Neuronal stem cell (in vitro differentiated cells): ENCODE data around the gene CPA4.

Source experiments
- DNase-seq: peaks from one replicate; pipeline ENCODE4 v3.0.0-alpha.2; 2013; ENCODE audit warnings: low spot score
- H2AFZ ChIP-seq: one replicate; pipeline ENCODE4 v1.6.1; 2013; ENCODE audit warnings: mild to moderate bottlenecking, low read length, inconsistent platforms
- H2AK5ac ChIP-seq: 2 replicates; pipeline ENCODE4 v1.6.1; 2013; ENCODE audit warnings: low read depth, mild to moderate bottlenecking, inconsistent platforms, low read length, moderate library complexity, mixed read lengths
- H2BK120ac ChIP-seq: 2 replicates; pipeline ENCODE4 v1.6.1; 2013; ENCODE audit warnings: low read depth, mild to moderate bottlenecking, inconsistent platforms, low read length, moderate library complexity, mixed read lengths
- H2BK12ac ChIP-seq: one replicate; pipeline ENCODE4 v1.6.1; 2013; ENCODE audit warnings: low read length, inconsistent platforms
- H2BK15ac ChIP-seq: 2 replicates; pipeline ENCODE4 v1.6.1; 2013; ENCODE audit warnings: mild to moderate bottlenecking, low read length, inconsistent platforms, mixed read lengths
- H2BK5ac ChIP-seq: one replicate; pipeline ENCODE4 v1.6.1; 2013; ENCODE audit warnings: inconsistent platforms, mild to moderate bottlenecking, low read length, moderate library complexity
- H3K14ac ChIP-seq: one replicate; pipeline ENCODE4 v1.6.1; 2013; ENCODE audit warnings: low read length, inconsistent platforms
- H3K18ac ChIP-seq: 2 replicates; pipeline ENCODE4 v1.6.1; 2013; ENCODE audit warnings: low read length, inconsistent platforms
- H3K23ac ChIP-seq: 2 replicates; pipeline ENCODE4 v1.6.1; 2013; ENCODE audit warnings: low read depth, mild to moderate bottlenecking, mixed read lengths, low read length, inconsistent platforms; ENCODE audit not compliant: poor library complexity
- H3K27ac ChIP-seq: replicated peaks from 3 replicates; pipeline ENCODE4 v1.5.1; 2013; ENCODE audit warnings: low read length, inconsistent platforms
- H3K27me3 ChIP-seq, 3 experiments: 2 replicates each; pipeline ENCODE4 v1.6.1; 2013; ENCODE audit warnings: low read length in 3 of 3, mild to moderate bottlenecking in 2 of 3, inconsistent platforms in 1 of 3, low read depth in 1 of 3, mixed read lengths in 1 of 3, moderate library complexity in 1 of 3; ENCODE audit not compliant: control insufficient read depth in 3 of 3, insufficient read depth in 3 of 3
- H3K36me3 ChIP-seq, 2 donors: replicated peaks in 1 of 2; 2 replicates each; pipeline ENCODE4 v1.6.1; 2013; ENCODE audit warnings: low read length in 2 of 2; ENCODE audit not compliant: control insufficient read depth in 2 of 2, insufficient read depth in 2 of 2
- H3K4ac ChIP-seq: 2 replicates; pipeline ENCODE4 v1.6.1; 2013; ENCODE audit warnings: inconsistent platforms, mild to moderate bottlenecking, low read length, moderate library complexity
- H3K4me1 ChIP-seq, 2 donors: 1 replicate in 1 of 2; 2 replicates in 1 of 2; pipeline ENCODE4 v1.6.1; 2013; ENCODE audit warnings: low read length in 2 of 2, low read depth in 1 of 2; ENCODE audit not compliant: control insufficient read depth in 2 of 2, insufficient read depth in 1 of 2
- H3K4me2 ChIP-seq: one replicate; pipeline ENCODE4 v1.6.1; 2013; ENCODE audit warnings: mild to moderate bottlenecking, low read length, inconsistent platforms; ENCODE audit not compliant: insufficient read depth, poor library complexity, severe bottlenecking
- H3K4me3 ChIP-seq, 2 donors: 2 replicates each; pipeline ENCODE4 v1.5.1; 2013; ENCODE audit warnings: low read length in 2 of 2, mild to moderate bottlenecking in 2 of 2, inconsistent platforms in 1 of 2, moderate library complexity in 1 of 2
- H3K79me1 ChIP-seq: one replicate; pipeline ENCODE4 v1.6.1; 2013; ENCODE audit warnings: low read depth, mild to moderate bottlenecking, inconsistent platforms, low read length, moderate library complexity
- H3K9ac ChIP-seq: one replicate; pipeline ENCODE4 v1.6.1; 2013; ENCODE audit warnings: mild to moderate bottlenecking, low read depth, low read length, inconsistent platforms; ENCODE audit not compliant: poor library complexity
- H3K9me3 ChIP-seq, 2 donors: replicated peaks in 1 of 2; 2 replicates each; pipeline versions ENCODE3 to v1.6.1; 2013; ENCODE audit warnings: low read length in 2 of 2, mild to moderate bottlenecking in 2 of 2, inconsistent platforms in 1 of 2, low read depth in 1 of 2, mixed read lengths in 1 of 2, moderate library complexity in 1 of 2; ENCODE audit not compliant: control insufficient read depth in 2 of 2, insufficient read depth in 1 of 2
- H4K8ac ChIP-seq: one replicate; pipeline ENCODE4 v1.6.1; 2013; ENCODE audit warnings: low read depth, mild to moderate bottlenecking, inconsistent platforms, low read length, moderate library complexity
- H4K91ac ChIP-seq: one replicate; pipeline ENCODE4 v1.6.1; 2013; ENCODE audit warnings: low read length, low read depth, mild to moderate bottlenecking, inconsistent platforms; ENCODE audit not compliant: poor library complexity
- WGBS, 2 donors: extraction: QIAGEN DNeasy Blood & Tissue Kit; methylation state at CpG; one replicate each; pipeline ENCODE4 v1.1.7; 2013; ENCODE audit warnings: missing lambda C conversion rate in 2 of 2, mixed read lengths in 1 of 2; ENCODE audit not compliant: insufficient read length in 2 of 2, insufficient replicate concordance in 1 of 2; ENCODE audit errors: extremely low coverage in 2 of 2; 5-methylcytosine and 5-hydroxymethylcytosine counted together

The CPA4 gene

DNA sequence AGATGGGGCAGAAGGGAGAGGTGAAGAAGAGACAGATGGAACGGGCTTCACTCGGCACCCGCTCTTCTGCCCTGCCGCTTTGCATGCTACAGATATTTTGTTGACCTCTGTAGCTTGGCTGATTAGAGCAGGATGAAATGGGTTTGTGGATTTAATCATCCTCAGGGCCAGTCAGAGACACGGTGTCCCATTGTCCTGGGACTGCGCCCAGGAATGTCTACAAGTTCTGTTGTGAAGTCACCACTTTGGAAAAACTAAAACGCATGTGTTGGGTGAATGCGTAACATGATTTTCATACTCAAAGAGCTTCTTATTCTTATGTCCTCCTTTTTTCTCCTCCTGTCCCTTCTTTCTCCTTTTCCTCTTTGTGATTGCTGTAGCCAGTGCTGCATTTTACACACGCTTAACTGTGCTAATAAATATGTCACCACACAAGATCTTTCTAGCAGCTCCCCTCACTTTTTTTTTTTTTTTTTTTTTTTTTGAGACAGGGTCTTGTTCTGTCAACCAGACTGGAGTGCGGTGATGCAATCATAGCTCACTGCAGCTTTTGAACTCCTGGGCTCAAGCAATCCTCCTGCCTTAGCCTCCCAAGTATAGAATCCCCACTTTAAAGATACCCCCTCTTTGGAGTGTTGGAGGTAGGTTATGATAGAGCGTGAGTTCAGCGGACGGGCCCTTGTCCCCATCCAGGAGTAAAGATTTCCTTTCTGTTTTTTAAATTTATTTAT, 3.4 kb downstream of the CPA4 start:
- Histone ChIP-seq H2AFZ (no peak overlapping the region), H3K14ac (no peak overlapping the region), H4K91ac (no peak overlapping the region), H2BK12ac (no peak overlapping the region), H3K27me3 (no peaks in the 10 kb centered on the region), H4K8ac (no peak overlapping the region), H3K79me1 (no peaks in the 10 kb centered on the region), H3K18ac (no peak overlapping the region), H2BK15ac (no peak overlapping the region), H3K9me3 (peaks cover 0 to 3% of the 10 kb centered on the region in 2 donors), H3K23ac (no peak overlapping the region), H3K27ac (no peak overlapping the region), H2AK5ac (no peak overlapping the region), H3K4me3 (no peak overlapping the region), H2BK120ac (no peak overlapping the region), H3K4me2 (no peak overlapping the region), H3K4me1 (peaks cover 10 to 16% of the 10 kb centered on the region in 2 donors), H3K9ac (no peak overlapping the region), H3K4ac (no peak overlapping the region), H2BK5ac (no peak overlapping the region), H3K36me3 (no peaks in the 10 kb centered on the region)
- no CpG with 5 or more reads among the region's 13 CpGs for WGBS, 2 donors
- DNase-seq, result no peak

DNA sequence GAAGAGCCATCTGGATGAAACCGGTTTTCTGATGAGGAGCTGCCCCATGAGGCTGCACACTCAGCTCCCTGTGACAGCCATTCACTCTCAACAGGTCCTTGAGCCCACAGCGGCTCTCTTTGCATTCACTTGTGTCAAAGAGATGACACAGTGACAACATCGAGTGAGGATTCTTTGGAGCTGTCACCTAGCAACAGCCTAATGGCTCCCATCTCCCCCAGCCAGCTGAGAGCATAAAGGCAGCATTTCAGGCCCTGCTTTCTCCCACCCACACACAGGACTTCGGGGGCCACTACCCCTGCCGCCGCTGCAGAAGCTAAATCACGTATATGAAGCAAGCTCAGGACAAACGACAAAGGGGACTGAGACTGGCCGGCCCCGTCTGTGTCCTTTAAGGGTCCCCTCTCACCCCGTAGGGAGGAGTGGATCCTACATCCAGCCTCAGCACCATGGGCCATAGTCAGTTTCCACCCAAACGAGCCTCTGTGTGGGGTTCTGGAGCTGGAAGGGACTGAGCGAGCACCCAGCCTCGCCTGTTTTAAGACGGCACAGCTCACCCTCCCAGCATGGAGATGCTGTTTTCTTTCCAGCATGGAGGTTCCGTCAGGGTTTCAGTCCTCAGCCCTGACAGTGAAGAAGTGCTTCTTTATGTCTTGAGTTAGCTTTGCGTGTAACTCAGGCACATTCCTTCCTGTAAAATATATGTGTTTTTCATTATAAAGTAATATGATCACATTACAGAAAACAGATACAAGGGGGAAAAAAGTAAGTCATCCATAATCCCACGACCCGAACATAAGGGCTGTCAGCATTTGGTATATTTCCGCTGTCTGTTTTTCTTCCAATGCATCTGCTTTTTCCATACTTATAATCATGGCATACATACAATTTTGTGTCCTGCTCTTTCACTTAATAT, 4.9 kb downstream of the CPA4 start:
- no peak overlapping the region for H2BK5ac ChIP-seq
- peak overlapping the region; percentile 55 for H3K18ac ChIP-seq
- no peak overlapping the region for H3K14ac ChIP-seq
- H3K27me3 ChIP-seq, result no peaks in the 10 kb centered on the region
- H3K4ac ChIP-seq, result no peak overlapping the region
- no peak overlapping the region for H3K4me2 ChIP-seq
- H2AK5ac ChIP-seq, result no peak overlapping the region
- no peak overlapping the region for H3K4me3 ChIP-seq
- peak overlapping the region; percentile 11 for H3K27ac ChIP-seq
- no peak overlapping the region for H3K9ac ChIP-seq
- H3K36me3 ChIP-seq, result no peaks in the 10 kb centered on the region
- peak overlapping the region; percentile 88 for H2AFZ ChIP-seq
- H3K4me1 ChIP-seq, result peaks cover 10 to 16% of the 10 kb centered on the region in 2 donors
- H2BK15ac ChIP-seq, result no peak overlapping the region
- H3K9me3 ChIP-seq, result peaks cover 0 to 3% of the 10 kb centered on the region in 2 donors
- WGBS, 2 donors, result no CpG with 5 or more reads among the region's 20 CpGs
- H3K79me1 ChIP-seq, result no peaks in the 10 kb centered on the region
- DNase-seq, result no peak
- no peak overlapping the region for H4K91ac ChIP-seq
- H3K23ac ChIP-seq, result no peak overlapping the region
- H2BK12ac ChIP-seq, result no peak overlapping the region
- H4K8ac ChIP-seq, result no peak overlapping the region
- no peak overlapping the region for H2BK120ac ChIP-seq

DNA sequence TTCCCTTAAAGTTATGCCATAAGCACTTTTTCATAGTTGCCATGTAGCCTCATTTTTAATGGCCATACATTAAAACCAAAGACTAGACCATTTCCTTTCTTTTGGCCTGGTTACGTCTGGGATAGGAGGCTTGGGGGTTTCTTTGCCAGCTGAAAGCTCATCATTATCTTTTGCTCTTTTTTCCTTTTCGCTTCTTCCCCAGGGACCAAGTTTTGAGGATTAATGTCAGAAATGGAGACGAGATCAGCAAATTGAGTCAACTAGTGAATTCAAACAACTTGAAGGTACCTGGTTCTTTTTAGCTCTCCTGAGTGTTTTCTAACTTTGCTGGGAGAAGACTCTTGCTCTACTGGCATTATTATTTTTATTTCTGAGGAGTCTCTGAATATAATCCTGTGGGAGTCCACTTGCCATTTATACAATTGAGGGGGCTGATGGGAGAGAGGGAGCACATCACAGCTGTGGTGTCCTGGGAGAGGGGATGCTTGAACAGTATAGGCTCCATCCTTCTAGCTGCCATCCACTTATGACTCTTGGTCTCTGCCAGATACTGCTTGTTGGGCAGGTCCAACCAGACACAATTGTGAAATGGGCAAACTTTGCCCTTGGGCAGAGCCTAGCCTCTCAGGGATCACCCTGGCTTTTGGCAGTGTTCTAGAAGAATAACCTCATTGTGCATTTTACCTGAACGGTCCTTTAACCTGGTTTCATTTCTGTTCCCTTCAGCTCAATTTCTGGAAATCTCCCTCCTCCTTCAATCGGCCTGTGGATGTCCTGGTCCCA, 5.8 kb downstream of the CPA4 start:
- Histone ChIP-seq H3K4ac (no peak overlapping the region), H2BK5ac (no peak overlapping the region), H3K79me1 (no peaks in the 10 kb centered on the region), H3K36me3 (no peaks in the 10 kb centered on the region), H3K14ac (no peak overlapping the region), H4K91ac (no peak overlapping the region), H3K27me3 (no peaks in the 10 kb centered on the region), H2BK120ac (no peak overlapping the region), H3K23ac (no peak overlapping the region), H4K8ac (no peak overlapping the region), H3K9me3 (peaks cover 0 to 3% of the 10 kb centered on the region in 2 donors), H3K4me2 (no peak overlapping the region), H2AK5ac (no peak overlapping the region), H2BK12ac (no peak overlapping the region), H3K18ac (no peak overlapping the region), H3K9ac (no peak overlapping the region), H3K27ac (no peak overlapping the region), H3K4me3 (no peak overlapping the region), H2AFZ (no peak overlapping the region), H2BK15ac (no peak overlapping the region), H3K4me1 (peaks cover 10 to 16% of the 10 kb centered on the region in 2 donors)
- no CpG with 5 or more reads among the region's 5 CpGs for WGBS, 2 donors
- DNase-seq, result no peak
